Uterus (tissue), 4 donors: ENCODE data around the gene FZR1. TPM values are rescaled to one million over a fixed set of nuclear protein-coding genes. Genes with fewer than 3 reads are reported as not detected.

Experiments used
- DNase-seq, 2 donors: peaks; one replicate each; pipeline ENCODE4 v3.0.0-alpha.2; 2019 to 2020
- H3K27ac ChIP-seq, 2 donors: fragments of 200-600 bp; sonication (generic); 1 replicate in 1 of 2; 2 replicates in 1 of 2; pipeline ENCODE4 v1.5.1; 2016 to 2018
- H3K27me3 ChIP-seq, 2 donors: fragments of 200-600 bp; sonication (generic); one replicate each; pipeline ENCODE4 v1.5.1; 2018 to 2019; ENCODE audit warnings: control low read depth in 1 of 2
- H3K36me3 ChIP-seq, 2 donors: fragments of 200-600 bp; sonication (generic); one replicate each; pipeline ENCODE4 v1.5.1; 2019; ENCODE audit warnings: control low read depth in 1 of 2
- H3K4me1 ChIP-seq, 2 donors: fragments of 200-600 bp; sonication (generic); one replicate each; pipeline ENCODE4 v1.5.1; 2018 to 2019; ENCODE audit warnings: control low read depth in 1 of 2
- H3K4me3 ChIP-seq, 2 donors: fragments of 200-600 bp; sonication (generic); 1 replicate in 1 of 2; 2 replicates in 1 of 2; pipeline ENCODE4 v1.5.1; 2018 to 2019; ENCODE audit warnings: mild to moderate bottlenecking in 1 of 2
- H3K9me3 ChIP-seq, 2 donors: fragments of 200-600 bp; sonication (generic); one replicate each; pipeline ENCODE4 v1.5.1; 2019; ENCODE audit warnings: control low read depth in 1 of 2
- CTCF ChIP-seq, 4 experiments: fragments of 200-600 bp in 2 of 4; fragments of 450-650 bp in 2 of 4; sonication (generic) in 2 of 4; IDR thresholded peaks; one replicate each; pipeline ENCODE4 v1.5.1; 2016 to 2019; ENCODE audit warnings: antibody characterized with exemption in 4 of 4, mild to moderate bottlenecking in 2 of 4, moderate library complexity in 1 of 4
- POLR2A ChIP-seq, 2 donors: fragments of 450-650 bp; IDR thresholded peaks; one replicate each; pipeline ENCODE4 v1.6.1; 2016; ENCODE audit warnings: antibody characterized with exemption in 2 of 2, mild to moderate bottlenecking in 1 of 2, moderate library complexity in 1 of 2
- intact Hi-C: fragments of 100-400 bp; cut with DNase I; formaldehyde crosslinking; loops from one replicate; pipeline ENCODE4 v1.15.1; 2023; ENCODE audit warnings: low total_unique reads
- total RNA-seq, 4 donors: library from RNA; depleted of rRNA in 3 of 4; stranded (reverse); fragments of >200 nt in 3 of 4; gene quantifications; one replicate each; pipeline versions ENCODE4 v1.1.0 to v1.2.4, GENCODE V29; 2014 to 2023
- donor health status: DM: yes; HTN: yes; CAD: no.

FZR1 gene
- total RNA-seq, 4 donors from 2014 or later, result 3.8 to 70.8 (median 33.0) TPM

- Histone ChIP-seq H3K27ac (peak overlapping the region; percentile 36 to 53), H3K36me3 (no peaks in the 10 kb centered on the region), H3K4me1 (peaks cover 0 to 13% of the 10 kb centered on the region in 2 donors), H3K4me3 (no peak overlapping the region), H3K27me3 (no peaks in the 10 kb centered on the region), H3K9me3 (no peaks in the 10 kb centered on the region)
- TF ChIP-seq CTCF (IDR thresholded peaks at IDR 0.05) (no peak), POLR2A (IDR thresholded peaks at IDR 0.05) (no peak)
- DNase-seq, result peak in 1 of 2 donors; percentile 23
- intact Hi-C loops, result loop anchor here (2.0 kb wide), 1 partner anchor 31 kb away; no protein-coding TSS in a partner anchor
Measured at GRCh38 chr19:3469638-3470499, 36.2 kb upstream of the FZR1 start.

GRCh38 chr19:3470500-3471128 lies 35.5 kb upstream of the FZR1 start:
- peaks cover 0 to 13% of the 10 kb centered on the region in 2 donors for H3K4me1 ChIP-seq
- no peak for TF ChIP-seq CTCF (IDR thresholded peaks at IDR 0.05)
- TF ChIP-seq POLR2A (IDR thresholded peaks at IDR 0.05), result no peak
- intact Hi-C loops, result no loop called here
- H3K27me3 ChIP-seq, result no peaks in the 10 kb centered on the region
- peak overlapping the region in 1 of 2 donors; percentile 26 for H3K27ac ChIP-seq
- H3K9me3 ChIP-seq, result no peaks in the 10 kb centered on the region
- DNase-seq, result peak in 1 of 2 donors; percentile 18
- no peak overlapping the region for H3K4me3 ChIP-seq
- H3K36me3 ChIP-seq, result no peaks in the 10 kb centered on the region

GRCh38 chr19:3471954-3472655 lies 34.0 kb upstream of the FZR1 start:
- Histone ChIP-seq H3K4me3 (no peak overlapping the region), H3K4me1 (peaks cover 0 to 3% of the 10 kb centered on the region in 2 donors), H3K27ac (no peak overlapping the region), H3K27me3 (no peaks in the 10 kb centered on the region), H3K9me3 (no peaks in the 10 kb centered on the region), H3K36me3 (no peaks in the 10 kb centered on the region)
- TF ChIP-seq CTCF (IDR thresholded peaks at IDR 0.05) (peak; percentile 76 to 93 (median 85)), POLR2A (IDR thresholded peaks at IDR 0.05) (peak in 1 of 2 donors; percentile 17)
- intact Hi-C loops, result loop anchor here (2.0 kb wide), 1 partner anchor 145 kb away; no protein-coding TSS in a partner anchor
- peak in 1 of 2 donors; percentile 63 for DNase-seq

GRCh38 chr19:3474010-3474409 lies 32.1 kb upstream of the FZR1 start:
- no peak for DNase-seq

More at GRCh38 chr19:3474010-3474409, 32.1 kb upstream of the FZR1 start:
- no peak for TF ChIP-seq POLR2A (IDR thresholded peaks at IDR 0.05)
- no peak for TF ChIP-seq CTCF (IDR thresholded peaks at IDR 0.05)
- no peak overlapping the region for H3K4me3 ChIP-seq
- no peak overlapping the region for H3K27ac ChIP-seq
- peaks cover 0 to 3% of the 10 kb centered on the region in 2 donors for H3K4me1 ChIP-seq
- intact Hi-C loops, result no loop called here
- H3K27me3 ChIP-seq, result no peaks in the 10 kb centered on the region
- no peaks in the 10 kb centered on the region for H3K9me3 ChIP-seq
- no peaks in the 10 kb centered on the region for H3K36me3 ChIP-seq
